H1 (cell line): ENCODE results near the gene RGS17. TPM values are rescaled to one million over a fixed set of nuclear protein-coding genes. Genes with fewer than 3 reads are reported as not detected.
A peak's percentile ranks its signal among the peaks of the same experiment; 100 is the strongest.

Experiments
- CTCF ChIA-PET: fragments of 300-600 bp; sonication (Branson Sonifier 250); formaldehyde crosslinking; loops from one replicate; lab custom pipeline; 2021; ENCODE audit not compliant: partially characterized antibody; lab: Charles Lee
- POLR2A ChIA-PET: fragments of 300-600 bp; sonication (Branson Sonifier 250); formaldehyde crosslinking; loops from one replicate; lab custom pipeline; 2021; ENCODE audit warnings: inconsistent platforms; ENCODE audit not compliant: partially characterized antibody; lab: Charles Lee
- DNase-seq, 2 experiments: peaks; one replicate each; pipeline versions ENCODE4 v3.0.0 to v3.0.0-alpha.2; 2010 to 2022; ENCODE audit warnings: low spot score in 2 of 2, low read depth in 1 of 2, mixed read lengths in 1 of 2
- FAIRE-seq: peaks from 2 replicates; lab custom pipeline; 2011; peaks lifted over from hg19 to GRCh38; lab: Jason Lieb, UNC
- H2AFZ ChIP-seq: 2 replicates; pipeline ENCODE4 v1.8.1; 2012; ENCODE audit warnings: low read length, inconsistent platforms
- H2AK5ac ChIP-seq: 2 replicates; pipeline ENCODE4 v1.6.1; 2013; ENCODE audit warnings: low read depth, low read length
- H2BK120ac ChIP-seq: replicated peaks from 2 replicates; pipeline ENCODE3; 2013; ENCODE audit warnings: low read depth, low read length, inconsistent platforms
- H2BK12ac ChIP-seq: 2 replicates; pipeline ENCODE4 v1.6.1; 2013; ENCODE audit warnings: low read depth, low read length
- H2BK15ac ChIP-seq: 2 replicates; pipeline ENCODE4 v1.6.1; 2013; ENCODE audit warnings: low read length
- H2BK20ac ChIP-seq: 2 replicates; pipeline ENCODE4 v1.6.1; 2013; ENCODE audit warnings: low read length
- H2BK5ac ChIP-seq: 2 replicates; pipeline ENCODE4 v1.6.1; 2013; ENCODE audit warnings: low read depth, low read length
- H3K14ac ChIP-seq: 2 replicates; pipeline ENCODE4 v1.6.1; 2013; ENCODE audit warnings: inconsistent platforms; ENCODE audit not compliant: insufficient read length
- H3K18ac ChIP-seq: 2 replicates; pipeline ENCODE4 v1.6.1; 2013; ENCODE audit warnings: low read length; ENCODE audit errors: extremely low read depth
- H3K23ac ChIP-seq: 2 replicates; pipeline ENCODE4 v1.6.1; 2013; ENCODE audit warnings: inconsistent platforms; ENCODE audit not compliant: insufficient read length
- H3K23me2 ChIP-seq: 2 replicates; pipeline ENCODE4 v1.6.1; 2013; ENCODE audit warnings: low read depth, low read length
- H3K27ac ChIP-seq: 2 replicates; pipeline ENCODE4 v1.6.1; 2011; ENCODE audit warnings: low read depth, low read length, inconsistent platforms
- H3K27me3 ChIP-seq, 4 experiments: replicated peaks in 1 of 4; 1 replicate in 1 of 4; 2 replicates in 3 of 4; pipeline versions ENCODE4 v1.6.1 to v1.8.1; 2011 to 2013; ENCODE audit warnings: low read length in 3 of 4, mild to moderate bottlenecking in 3 of 4, inconsistent platforms in 2 of 4, mixed read lengths in 2 of 4, moderate library complexity in 1 of 4; ENCODE audit not compliant: control insufficient read depth in 3 of 4, insufficient read depth in 3 of 4; ENCODE audit errors: extremely low read depth in 1 of 4
- H3K36me3 ChIP-seq, 4 experiments: 2 replicates each; pipeline versions ENCODE4 v1.6.1 to v1.8.1; 2011 to 2013; ENCODE audit warnings: mild to moderate bottlenecking in 4 of 4, low read length in 3 of 4, moderate library complexity in 2 of 4, control low read depth in 1 of 4, inconsistent platforms in 1 of 4; ENCODE audit not compliant: insufficient read depth in 4 of 4, control insufficient read depth in 2 of 4
- H3K4ac ChIP-seq: replicated peaks from 2 replicates; pipeline ENCODE3; 2013; ENCODE audit warnings: low read length, low read depth, mixed read lengths, inconsistent platforms; ENCODE audit not compliant: insufficient read length
- H3K4me1 ChIP-seq, 4 experiments: replicated peaks in 1 of 4; 1 replicate in 1 of 4; 2 replicates in 3 of 4; pipeline versions ENCODE4 v1.6.1 to v1.8.1; 2011 to 2013; ENCODE audit warnings: low read length in 3 of 4, inconsistent platforms in 2 of 4, mixed read lengths in 1 of 4; ENCODE audit not compliant: insufficient read depth in 4 of 4, control insufficient read depth in 3 of 4
- H3K4me2 ChIP-seq, 2 experiments: 2 replicates each; pipeline versions ENCODE4 v1.6.1 to v1.8.1; 2011 to 2013; ENCODE audit warnings: low read depth in 2 of 2, low read length in 2 of 2, control low read depth in 1 of 2, inconsistent platforms in 1 of 2, mild to moderate bottlenecking in 1 of 2; ENCODE audit not compliant: insufficient read depth in 1 of 2
- H3K4me3 ChIP-seq, 4 experiments: fragments of 200-600, 300-600 bp in 1 of 4; sonication (generic), shearing (Covaris generic), sonication (Bioruptor Twin) in 1 of 4; 2 replicates each; pipeline versions ENCODE4 v1.5.1 to v1.8.1; 2011 to 2016; ENCODE audit warnings: low read length in 4 of 4, low read depth in 3 of 4, control low read depth in 2 of 4, inconsistent platforms in 2 of 4, mild to moderate bottlenecking in 2 of 4, mixed read lengths in 1 of 4, moderate library complexity in 1 of 4; ENCODE audit not compliant: insufficient read depth in 2 of 4; ENCODE audit errors: extremely low read depth in 1 of 4
- H3K56ac ChIP-seq: replicated peaks from 2 replicates; pipeline ENCODE3; 2013; ENCODE audit warnings: low read depth, mild to moderate bottlenecking, mixed read lengths, low read length, inconsistent platforms; ENCODE audit not compliant: insufficient read length
- H3K79me1 ChIP-seq: 2 replicates; pipeline ENCODE4 v1.6.1; 2013; ENCODE audit warnings: low read depth, low read length, control low read depth
- H3K79me2 ChIP-seq, 2 experiments: 2 replicates each; pipeline versions ENCODE4 v1.6.1 to v1.8.1; 2012 to 2013; ENCODE audit warnings: low read length in 2 of 2, mild to moderate bottlenecking in 2 of 2, inconsistent platforms in 1 of 2; ENCODE audit not compliant: insufficient read depth in 2 of 2, control insufficient read depth in 1 of 2
- H3K9ac ChIP-seq, 4 experiments: replicated peaks in 1 of 4; 1 replicate in 1 of 4; 2 replicates in 3 of 4; pipeline versions ENCODE4 v1.6.1 to v1.8.1; 2011 to 2013; ENCODE audit warnings: low read depth in 3 of 4, low read length in 3 of 4, control low read depth in 2 of 4, mild to moderate bottlenecking in 2 of 4, moderate library complexity in 2 of 4, inconsistent platforms in 1 of 4; ENCODE audit errors: extremely low read depth in 1 of 4
- H3K9me3 ChIP-seq, 2 experiments: 2 replicates each; pipeline versions ENCODE4 v1.6.1 to v1.8.1; 2012 to 2013; ENCODE audit warnings: mild to moderate bottlenecking in 2 of 2, moderate library complexity in 2 of 2, control low read depth in 1 of 2, inconsistent platforms in 1 of 2, low read depth in 1 of 2, low read length in 1 of 2, mixed read lengths in 1 of 2; ENCODE audit not compliant: insufficient read depth in 2 of 2
- H4K20me1 ChIP-seq, 2 experiments: replicated peaks in 1 of 2; 2 replicates each; pipeline versions ENCODE3 to v1.8.1; 2011 to 2013; ENCODE audit warnings: inconsistent platforms in 2 of 2, low read length in 2 of 2, mild to moderate bottlenecking in 1 of 2; ENCODE audit not compliant: insufficient read depth in 2 of 2, control insufficient read depth in 1 of 2
- H4K5ac ChIP-seq: 2 replicates; pipeline ENCODE4 v1.6.1; 2013; ENCODE audit warnings: low read length, low read depth, mixed read lengths, inconsistent platforms; ENCODE audit not compliant: insufficient read length
- H4K8ac ChIP-seq: 2 replicates; pipeline ENCODE4 v1.8.0; 2013; ENCODE audit warnings: mild to moderate bottlenecking, moderate library complexity, low read length, inconsistent platforms; ENCODE audit not compliant: insufficient read depth; ENCODE audit errors: extremely low read depth
- H4K91ac ChIP-seq: replicated peaks from 2 replicates; pipeline ENCODE3; 2013; ENCODE audit warnings: low read length, mixed read lengths, inconsistent platforms; ENCODE audit not compliant: insufficient read length
- CHD1 ChIP-seq: IDR thresholded peaks from 2 replicates; pipeline ENCODE4 v1.6.1; 2012; ENCODE audit warnings: low read depth, low read length, improper control_type of control experiment
- JUN ChIP-seq: IDR thresholded peaks from 2 replicates; pipeline ENCODE4 v1.6.1; 2011; ENCODE audit warnings: low read depth, mild to moderate bottlenecking, improper control_type of control experiment, low read length
- KDM4A ChIP-seq: IDR thresholded peaks from one replicate; pipeline ENCODE4 v1.7.1; 2012; ENCODE audit warnings: low read depth, mild to moderate bottlenecking, moderate library complexity, low read length, inconsistent platforms; ENCODE audit not compliant: severe bottlenecking
- PHF8 ChIP-seq: fragments of 200-600 bp; sonication (generic); conservative IDR thresholded peaks from 2 replicates; pipeline ENCODE4 v1.7.1; 2012; ENCODE audit warnings: low read depth, mild to moderate bottlenecking, inconsistent platforms, low read length, moderate library complexity
- RBBP5 ChIP-seq: IDR thresholded peaks from 2 replicates; pipeline ENCODE4 v1.7.1; 2012; ENCODE audit warnings: low read depth, mild to moderate bottlenecking, inconsistent platforms, low read length, moderate library complexity, borderline replicate concordance
- SAP30 ChIP-seq: fragments of 300-600 bp; sonication (generic); IDR thresholded peaks from 2 replicates; pipeline ENCODE4 v1.7.1; 2012; ENCODE audit warnings: low read length, moderate library complexity, mild to moderate bottlenecking, inconsistent platforms; ENCODE audit not compliant: insufficient read depth, insufficient replicate concordance
- SP1 ChIP-seq: IDR thresholded peaks from 2 replicates; pipeline ENCODE4 v1.6.1; 2011; ENCODE audit warnings: low read depth, low read length
- SUZ12 ChIP-seq: fragments of 200-600 bp; sonication (generic); IDR thresholded peaks from 2 replicates; pipeline ENCODE4 v1.6.1; 2012; ENCODE audit warnings: mild to moderate bottlenecking, inconsistent platforms, low read length, moderate library complexity, mixed read lengths
- TAF7 ChIP-seq: optimal IDR thresholded peaks from 2 replicates; pipeline ENCODE3; 2011; ENCODE audit warnings: low read depth, mild to moderate bottlenecking, inconsistent platforms, low read length, moderate library complexity, borderline replicate concordance
- TEAD4 ChIP-seq: IDR thresholded peaks from 2 replicates; pipeline ENCODE4 v1.6.1; 2012; ENCODE audit warnings: low read depth, low read length, inconsistent platforms, mixed read lengths
- YY1 ChIP-seq: IDR thresholded peaks from 2 replicates; pipeline ENCODE4 v1.6.1; 2011; ENCODE audit warnings: low read depth, mild to moderate bottlenecking, low read length
- WGBS, 2 experiments: shearing (Covaris generic) in 1 of 2; methylation state at CpG; one replicate each; pipeline versions ENCODE4 v1.1.6 to v1.1.7; 2013 to 2015; ENCODE audit warnings: low lambda C conversion rate in 2 of 2, mixed read lengths in 2 of 2, inconsistent platforms in 1 of 2, low coverage in 1 of 2, missing lambda C conversion rate in 1 of 2; ENCODE audit not compliant: insufficient replicate concordance in 2 of 2, insufficient coverage in 1 of 2, insufficient read length in 1 of 2; ENCODE audit errors: extremely low coverage in 1 of 2, missing lambda C conversion rate in 1 of 2; 5-methylcytosine and 5-hydroxymethylcytosine counted together
- polyA plus RNA-seq, 7 experiments: library from polyadenylated mRNA; depleted of rRNA in 3 of 7; stranded (reverse) in 5 of 7; unstranded in 2 of 7; fragments of >200 nt in 5 of 7; fragments of 200-250 nt in 2 of 7; gene quantifications; 1 replicate in 5 of 7; 2 replicates in 1 of 7; 4 replicates in 1 of 7; pipeline versions ENCODE4 v1.2.1 to v1.2.3, GENCODE V29; 2011 to 2013; ENCODE audit warnings: missing spikeins in 2 of 7, mixed read lengths in 2 of 7
- total RNA-seq: library from RNA; stranded (reverse); fragmentation: NEBNext Ultra II Directional; extraction: Animal tissue kit (Norgen Biotek cat#: 25700); gene quantifications from 2 replicates; pipeline ENCODE4 v1.2.1, GENCODE V29; 2021

RGS17 gene
- total and polyA plus RNA-seq, 2 of the 8 experiments (the other 6 are each of a cell fraction or from before 2014, with no cell fraction given) = 2.0 to 12.2 TPM

DNA sequence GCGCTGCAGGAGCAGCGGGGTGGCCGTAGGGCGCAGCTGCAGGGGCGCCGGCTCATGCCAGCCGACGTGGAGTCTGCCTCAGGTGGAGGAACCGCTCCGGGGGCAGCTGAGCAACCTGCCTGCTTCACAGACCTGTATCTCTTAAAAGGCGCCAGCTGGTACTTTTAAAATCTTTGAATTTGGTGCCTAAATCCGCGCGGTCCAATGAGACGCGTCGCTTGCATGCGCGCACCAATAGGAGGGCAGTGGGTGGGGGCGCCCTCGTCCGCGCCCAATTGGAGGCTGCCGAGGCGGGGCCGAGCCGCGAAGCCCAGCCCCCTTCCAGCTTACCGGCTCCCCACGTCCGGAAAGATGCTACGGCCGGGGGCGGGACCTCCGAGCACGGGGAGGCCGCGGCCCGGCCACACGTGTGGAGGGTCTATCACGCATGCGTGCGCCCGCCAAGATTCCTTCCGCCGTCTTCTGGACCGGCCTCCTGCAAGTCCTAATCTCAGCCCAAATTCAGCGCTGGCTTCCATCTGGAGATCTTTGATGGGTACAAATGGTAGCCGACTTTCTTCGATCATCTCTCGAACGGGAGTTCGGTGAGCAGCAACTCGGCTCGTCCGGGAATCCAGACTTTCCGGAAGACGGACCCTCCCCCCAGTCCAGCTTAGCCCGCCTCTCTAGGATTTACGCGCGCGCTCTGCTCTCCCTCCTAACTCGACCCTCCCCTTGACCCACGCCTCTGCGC lies 148.0 kb downstream of the RGS17 start, which contains the start of gene FBXO5:
TSS of gene FBXO5 (minus strand) at position 138 of the 733 bp plus-strand sequence. CDS start at position 56, 82 bp downstream.
- Histone ChIP-seq H4K8ac (peak within 1 kb of the TSS; percentile 98), H3K4me2 (peak within 1 kb of the TSS; percentile 75 to 95), H3K4me1 (peaks cover 2 to 5% (median 2%) of the 10 kb centered on the region in 4 experiments; a peak in 3 of 7 replicates), H3K23me2 (peaks cover 5% of the 10 kb centered on the region), H4K20me1 (peaks cover 4% of the 10 kb centered on the region in 2 experiments), H3K14ac (no peak within 1 kb of the TSS), H4K91ac (peak within 1 kb of the TSS; percentile 88), H2AFZ (peak within 1 kb of the TSS; percentile 83; the same call in 1 of the 2 replicates), H3K56ac (peak within 1 kb of the TSS; percentile 89), H3K27ac (peak within 1 kb of the TSS; percentile 92), H3K4ac (peak within 1 kb of the TSS; percentile 89), H3K27me3 (no peaks in the 10 kb centered on the region), H3K4me3 (peak within 1 kb of the TSS; percentile 80 to 97 (median 88)), H3K79me2 (peaks cover 44 to 83% of the 10 kb centered on the region in 2 experiments), H2BK12ac (no peak within 1 kb of the TSS; the same call in 1 of the 2 replicates), H3K79me1 (no peaks in the 10 kb centered on the region), H3K18ac (peak within 1 kb of the TSS; percentile 84), H2BK120ac (no peak within 1 kb of the TSS), H3K9ac (peak within 1 kb of the TSS; percentile 87 to 98 (median 95)), H2BK5ac (peak within 1 kb of the TSS; percentile 96), H3K23ac (no peak within 1 kb of the TSS), H4K5ac (peak within 1 kb of the TSS; percentile 88), H2BK20ac (no peak within 1 kb of the TSS), H3K9me3 (no peaks in the 10 kb centered on the region), H3K36me3 (peaks cover 0 to 16% (median 2%) of the 10 kb centered on the region in 4 experiments; a peak in 4 of 8 replicates), H2AK5ac (no peak within 1 kb of the TSS), H2BK15ac (peak within 1 kb of the TSS; percentile 97)
- ChIA-PET CTCF (interaction anchor here (0.8 to 1.3 kb wide), 2 partner anchors 9 to 29 kb away, joined by 4 to 5 read pairs; no protein-coding TSS in a partner anchor), POLR2A (interaction anchor here (0.6 to 5.5 kb wide), 20 partner anchors 8 to 1408 kb away, joined by 3 to 103 read pairs (median 3); partner anchors contain the start of gene MTRF1L)
- DNase-seq (peak; percentile 94), FAIRE-seq (no peak)
- WGBS, 2 experiments = 1% methylated on average over 62 of the region's 66 CpGs; no CpG with 5 or more reads in 1 of the 2 experiments
- TF ChIP-seq JUN = no peak
- 0 out of 2 replicates have a peak, but pooled peaks have one; percentile 24 for TF ChIP-seq CHD1
- TF ChIP-seq SAP30 = peak; percentile 89
- peak; percentile 91; the same call in 1 of the 2 replicates for TF ChIP-seq PHF8
- no peak for TF ChIP-seq YY1
- TF ChIP-seq RBBP5 = peak; percentile 89; the same call in 1 of the 2 replicates
- TF ChIP-seq SP1 = peak; percentile 97
- TF ChIP-seq KDM4A = peak; percentile 44
- no peak for TF ChIP-seq SUZ12
- TF ChIP-seq TEAD4 = no peak
- peak; percentile 84 for TF ChIP-seq TAF7
